GM23338 (cell line): ENCODE data around the gene PTPDC1. TPM values are rescaled to one million over a fixed set of nuclear protein-coding genes. Genes with fewer than 3 reads are reported as not detected.
"Not testable (repeated sequence)": the region's sequence is repeated elsewhere in the genome, so short reads cannot be mapped to it uniquely, and the experiment has no call there.

Source experiments
- ATAC-seq: fragments of 200-7000 bp; cut with Tn5 transposase; 3 replicates; pipeline ENCODE4 v1.9.1; 2020
- DNase-seq: peaks from one replicate; pipeline ENCODE4 v3.0.0-alpha.2; 2015; ENCODE audit warnings: low spot score
- H2AFZ ChIP-seq: fragments of 200-600 bp; sonication (generic); 2 replicates; pipeline ENCODE4 v1.8.0; 2016; ENCODE audit warnings: antibody characterized with exemption, mild to moderate bottlenecking, moderate library complexity
- H3F3A ChIP-seq: fragments of 200-600 bp; sonication (generic); replicated peaks from 2 replicates; pipeline ENCODE4 v1.8.0; 2017; ENCODE audit warnings: antibody characterized with exemption, mixed run types, low read depth
- H3K27ac ChIP-seq: fragments of 200-600 bp; sonication (generic); 2 replicates; pipeline ENCODE4 v1.6.1; 2016; ENCODE audit warnings: low read depth
- H3K27me3 ChIP-seq: fragments of 200-600 bp; sonication (generic); 2 replicates; pipeline ENCODE4 v1.8.0; 2016; ENCODE audit warnings: mild to moderate bottlenecking, mixed run types, moderate library complexity; ENCODE audit not compliant: insufficient read depth
- H3K36me3 ChIP-seq: fragments of 200-600 bp; sonication (generic); 2 replicates; pipeline ENCODE4 v1.8.0; 2016; ENCODE audit warnings: mild to moderate bottlenecking; ENCODE audit not compliant: insufficient read depth
- H3K4me1 ChIP-seq: fragments of 200-600 bp; sonication (generic); 2 replicates; pipeline ENCODE4 v1.8.0; 2016; ENCODE audit warnings: mild to moderate bottlenecking, moderate library complexity; ENCODE audit not compliant: insufficient read depth
- H3K4me2 ChIP-seq: fragments of 200-600 bp; sonication (generic); 2 replicates; pipeline ENCODE4 v1.7.1; 2017; ENCODE audit warnings: mixed run types
- H3K4me3 ChIP-seq: fragments of 200-600 bp; sonication (generic); 2 replicates; pipeline ENCODE4 v1.6.1; 2016; ENCODE audit warnings: mixed run types
- H3K79me2 ChIP-seq: fragments of 200-600 bp; sonication (generic); replicated peaks from 2 replicates; pipeline ENCODE4 v1.8.0; 2017; ENCODE audit warnings: mild to moderate bottlenecking; ENCODE audit not compliant: insufficient read depth
- H3K9me2 ChIP-seq: fragments of 200-600 bp; sonication (generic); 2 replicates; pipeline ENCODE4 v1.8.0; 2017; ENCODE audit not compliant: insufficient read depth
- H4K20me1 ChIP-seq: fragments of 200-600 bp; sonication (generic); replicated peaks from 2 replicates; pipeline ENCODE4 v1.8.0; 2017; ENCODE audit warnings: mild to moderate bottlenecking; ENCODE audit not compliant: insufficient read depth
- H3K27ac Mint-ChIP-seq: 2 replicates; pipeline ENCODE4 v1.8.0; 2020; ENCODE audit warnings: inconsistent platforms, mild to moderate bottlenecking, moderate library complexity, mixed read lengths
- H3K27me3 Mint-ChIP-seq: 3 replicates; pipeline ENCODE4 v1.8.0; 2022; ENCODE audit warnings: low read depth, mild to moderate bottlenecking, moderate library complexity, mixed read lengths, inconsistent platforms; ENCODE audit not compliant: insufficient read depth, poor library complexity
- H3K36me3 Mint-ChIP-seq: 3 replicates; pipeline ENCODE4 v1.8.0; 2021; ENCODE audit warnings: low read depth, mild to moderate bottlenecking, inconsistent platforms, moderate library complexity, mixed read lengths
- H3K4me1 Mint-ChIP-seq: 3 replicates; pipeline ENCODE4 v1.8.0; 2020; ENCODE audit warnings: mild to moderate bottlenecking, inconsistent platforms, mixed read lengths
- H3K4me3 Mint-ChIP-seq: 3 replicates; pipeline ENCODE4 v1.8.0; 2021; ENCODE audit warnings: moderate library complexity, mild to moderate bottlenecking, inconsistent platforms, mixed read lengths
- H3K9me3 Mint-ChIP-seq: 3 replicates; pipeline ENCODE4 v1.8.0; 2020; ENCODE audit warnings: moderate library complexity, mild to moderate bottlenecking, inconsistent platforms, mixed read lengths
- EZH2 ChIP-seq: fragments of 200-600 bp; sonication (generic); IDR thresholded peaks from one replicate; pipeline ENCODE4 v1.8.0; 2017; ENCODE audit warnings: antibody characterized with exemption, mild to moderate bottlenecking, low read depth; ENCODE audit not compliant: unreplicated experiment
- POLR2AphosphoS5 ChIP-seq: IDR thresholded peaks from 2 replicates; pipeline ENCODE4 v1.6.1; 2016; ENCODE audit warnings: antibody characterized with exemption, low read depth
- STAT1 ChIP-seq: IDR thresholded peaks from one replicate; pipeline ENCODE4 v1.6.1; 2016; ENCODE audit warnings: antibody characterized with exemption; ENCODE audit not compliant: unreplicated experiment
- ZNF331 ChIP-seq: fragments of 250-450 bp; sonication (Bioruptor Pico); IDR thresholded peaks from 2 replicates; pipeline ENCODE4 v1.5.0; 2020; ENCODE audit warnings: low read depth, mild to moderate bottlenecking, moderate library complexity
- polyA plus RNA-seq: library from polyadenylated mRNA; unstranded; fragments of >200 nt; fragmentation: Nextera tagmentation; extraction: Ambion mirVana; gene quantifications from 2 replicates; pipeline ENCODE4 v1.2.1, GENCODE V29; 2016
- total RNA-seq: library from RNA; depleted of rRNA; stranded (reverse); fragments of >200 nt; shearing (Covaris generic); gene quantifications from 2 replicates; pipeline ENCODE4 v1.2.3, GENCODE V29; 2014

PTPDC1 gene
- total and polyA plus RNA-seq, 2 experiments from 2014 or later = 4.3 to 10.6 TPM

- peaks cover 9% of the 10 kb centered on the region for H3K4me1 ChIP-seq
- DNase-seq (no peak), ATAC-seq (no peak)
- H3K9me2 ChIP-seq = no peaks in the 10 kb centered on the region
- H3F3A ChIP-seq = no peaks in the 10 kb centered on the region
- H3K4me2 ChIP-seq = no peak overlapping the region
- H3K9me3 Mint-ChIP-seq = no peaks in the 10 kb centered on the region
- no peak overlapping the region for H2AFZ ChIP-seq
- no peak overlapping the region for H3K4me3 Mint-ChIP-seq
- no peak overlapping the region for H3K4me3 ChIP-seq
- H3K79me2 ChIP-seq = no peaks in the 10 kb centered on the region
- H3K36me3 ChIP-seq = no peaks in the 10 kb centered on the region
- H3K27ac Mint-ChIP-seq = no peak overlapping the region
- no peak for TF ChIP-seq EZH2
- TF ChIP-seq ZNF331 (CRISPR knock-in tag) = no peak
- no peak for TF ChIP-seq POLR2AphosphoS5
- H4K20me1 ChIP-seq = no peaks in the 10 kb centered on the region
- H3K27me3 ChIP-seq = no peaks in the 10 kb centered on the region
- peaks cover 30% of the 10 kb centered on the region for H3K4me1 Mint-ChIP-seq
- no peak overlapping the region for H3K27ac ChIP-seq
- peaks cover 4% of the 10 kb centered on the region; the same call in 1 of the 3 replicates for H3K36me3 Mint-ChIP-seq
- peaks cover 2% of the 10 kb centered on the region for H3K27me3 Mint-ChIP-seq
Measured at GRCh38 chr9:94086486-94087345, 2.5 kb downstream of the PTPDC1 start.

GRCh38 chr9:94094219-94095145 lies 10.2 kb downstream of the PTPDC1 start:
- H3F3A ChIP-seq, H3K79me2 ChIP-seq, H3K36me3 ChIP-seq, H4K20me1 ChIP-seq, H3K27me3 ChIP-seq, H3K27me3 Mint-ChIP-seq, ATAC-seq, DNase-seq, H3K9me2 ChIP-seq, H2AFZ ChIP-seq: not testable (repeated sequence)
- Histone ChIP-seq H3K4me2 (peak overlapping the region; percentile 73), H3K4me1 (peaks cover 11% of the 10 kb centered on the region), H3K27ac (peak overlapping the region; percentile 43; the same call in 1 of the 2 replicates), H3K4me3 (peak overlapping the region; percentile 41; the same call in 1 of the 2 replicates)
- H3K27ac Mint-ChIP-seq = peak overlapping the region; percentile 93
- H3K4me1 Mint-ChIP-seq = peaks cover 15% of the 10 kb centered on the region
- H3K36me3 Mint-ChIP-seq = peaks cover 27% of the 10 kb centered on the region
- H3K9me3 Mint-ChIP-seq = peaks cover 11% of the 10 kb centered on the region; the same call in 2 of the 3 replicates
- peak overlapping the region; percentile 22; the same call in 2 of the 3 replicates for H3K4me3 Mint-ChIP-seq

- Histone ChIP-seq H3K4me1 (peaks cover 11% of the 10 kb centered on the region), H4K20me1 (no peaks in the 10 kb centered on the region), H3K27ac (no peak overlapping the region), H3K27me3 (no peaks in the 10 kb centered on the region), H3K9me2 (no peaks in the 10 kb centered on the region), H2AFZ (no peak overlapping the region), H3F3A (no peaks in the 10 kb centered on the region), H3K79me2 (no peaks in the 10 kb centered on the region), H3K4me3 (no peak overlapping the region), H3K4me2 (no peak overlapping the region), H3K36me3 (no peaks in the 10 kb centered on the region)
- peaks cover 15% of the 10 kb centered on the region for H3K4me1 Mint-ChIP-seq
- no peak for TF ChIP-seq STAT1
- peaks cover 11% of the 10 kb centered on the region; the same call in 2 of the 3 replicates for H3K9me3 Mint-ChIP-seq
- ATAC-seq (no peak), DNase-seq (no peak)
- peaks cover 5% of the 10 kb centered on the region for H3K27me3 Mint-ChIP-seq
- no peak overlapping the region for H3K27ac Mint-ChIP-seq
- H3K36me3 Mint-ChIP-seq = peaks cover 27% of the 10 kb centered on the region
- H3K4me3 Mint-ChIP-seq = no peak overlapping the region
Measured at GRCh38 chr9:94096819-94097577, 12.7 kb downstream of the PTPDC1 start.
